ENCODE results near the gene JOSD2.

Gene JOSD2

DNA sequence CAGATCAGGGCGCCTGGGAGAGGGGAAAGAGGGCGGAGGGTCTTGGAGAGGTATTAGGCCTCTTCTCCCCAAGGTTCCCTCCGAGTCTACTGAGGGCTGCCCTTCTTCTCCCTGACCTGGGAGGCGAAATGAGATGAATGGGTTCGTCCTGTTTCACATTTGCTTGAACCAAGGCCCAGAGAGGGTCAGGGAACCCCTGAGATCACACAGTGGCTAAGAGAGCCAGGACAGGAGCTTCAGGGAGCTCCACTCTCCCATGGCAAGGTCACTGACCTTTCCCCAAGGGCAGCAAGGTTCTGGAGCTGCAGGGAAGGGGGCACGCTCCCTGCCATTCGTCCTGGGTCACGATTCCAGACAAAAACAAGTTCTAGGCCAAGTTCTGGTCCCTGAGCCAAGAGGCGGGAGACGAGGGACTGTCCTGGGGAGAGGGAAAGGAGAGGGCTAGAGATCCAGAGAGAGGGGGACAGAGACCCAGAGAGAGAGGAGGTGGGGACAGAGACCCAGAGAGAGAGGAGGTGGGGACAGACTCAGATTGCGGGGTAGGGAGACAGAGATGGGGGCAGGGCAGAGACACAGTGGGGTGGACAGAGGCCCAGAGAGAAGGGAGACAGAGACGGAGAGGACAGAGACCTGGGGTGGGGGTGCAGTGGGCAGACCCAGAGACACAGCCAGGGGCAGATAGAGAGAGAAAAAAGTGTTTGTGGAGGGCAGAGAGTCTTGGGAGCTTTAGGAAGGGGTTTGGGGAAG is 2.2 kb upstream of the JOSD2 start:
- DNase-seq, result no peak

DNA sequence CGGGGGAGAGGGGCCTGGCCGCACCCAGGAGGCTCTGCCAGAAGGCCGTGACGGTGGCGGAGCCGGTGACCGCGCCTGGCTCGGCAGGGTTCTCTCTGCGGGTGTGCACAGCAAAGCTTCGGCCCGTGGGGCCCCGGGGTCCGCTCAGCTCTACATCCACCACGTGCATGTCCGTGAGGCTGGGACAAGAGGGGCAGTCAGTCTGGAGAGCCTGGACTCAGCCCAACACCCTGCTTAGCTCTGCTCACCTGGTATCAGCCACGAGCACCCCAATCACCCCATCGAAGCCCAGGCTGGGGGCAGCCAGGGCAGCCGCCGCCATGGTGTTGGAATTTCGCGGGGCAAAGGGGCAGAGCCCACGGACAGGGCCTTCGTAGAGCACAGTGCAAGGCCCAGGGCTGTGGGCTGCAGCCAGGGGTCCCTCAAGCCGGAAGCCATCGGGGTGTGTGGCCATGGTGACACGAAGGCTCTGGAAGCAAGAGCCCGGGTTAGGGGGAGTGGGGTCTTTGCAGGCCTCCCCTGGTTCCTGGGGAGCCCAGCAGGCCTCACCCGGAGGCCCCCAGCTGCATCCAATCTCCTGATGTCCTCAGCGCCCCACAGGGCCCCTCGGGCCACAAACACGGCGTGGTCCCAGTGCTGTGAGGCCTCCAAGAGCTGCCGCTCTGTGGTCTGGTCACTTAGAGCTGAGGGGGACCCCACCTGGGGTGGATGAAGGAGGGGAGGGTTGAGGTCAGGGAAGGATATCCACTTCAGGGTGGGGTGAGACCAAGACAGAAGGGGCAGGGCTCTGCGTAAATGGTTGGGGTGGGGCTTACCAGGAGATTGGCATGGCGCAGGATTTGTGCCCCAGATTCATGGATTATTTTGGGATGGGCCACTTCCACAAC is 1.4 kb upstream of the JOSD2 start:
- DNase-seq, result no peak

DNA sequence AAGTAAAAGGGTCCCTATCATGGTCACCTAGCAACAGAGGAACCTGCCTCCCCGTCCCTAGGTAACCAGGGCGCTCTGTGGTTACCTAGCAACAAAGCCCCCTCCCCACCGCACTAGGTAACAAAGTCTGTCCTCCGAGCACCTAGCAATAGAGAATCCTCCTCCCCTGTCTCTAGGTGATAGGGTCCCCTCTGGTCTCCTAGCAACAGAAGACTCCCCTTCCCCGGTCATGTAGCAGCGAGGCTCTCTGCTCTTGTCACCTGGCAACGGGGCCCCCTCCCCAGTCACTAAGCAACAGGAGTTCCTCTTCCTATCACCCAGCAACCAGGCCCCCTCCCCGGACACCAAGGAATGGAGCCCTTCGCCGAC is 307 bp downstream of the JOSD2 start:
- DNase-seq, result no peak

GRCh38 chr19:50510121-50510670 is 795 bp downstream of the JOSD2 start:
- DNase-seq, result no peak

DNA sequence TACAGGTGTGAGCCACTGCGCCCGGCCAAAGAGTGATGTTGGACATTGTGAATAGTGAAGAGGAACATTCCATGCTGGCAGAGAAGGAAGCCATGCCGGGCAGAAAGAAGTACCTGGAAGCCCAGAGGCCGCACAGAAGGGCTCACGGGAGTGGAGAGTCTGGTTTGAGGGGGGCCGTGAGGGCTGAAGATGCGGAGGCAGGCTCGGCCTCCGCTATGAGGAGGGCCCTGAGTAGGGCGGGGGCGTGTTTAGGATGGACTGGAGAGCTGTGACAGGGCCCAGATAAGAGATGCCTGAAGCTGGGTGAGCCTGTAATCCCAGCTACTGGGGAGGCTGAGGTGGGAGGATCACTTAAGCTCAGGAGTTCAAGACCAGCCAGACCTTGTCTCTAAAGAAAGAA is 1.6 kb downstream of the JOSD2 start:
- no peak for DNase-seq

GRCh38 chr19:50508843-50509190 is 2.2 kb downstream of the JOSD2 start:
- DNase-seq, result no peak

DNA sequence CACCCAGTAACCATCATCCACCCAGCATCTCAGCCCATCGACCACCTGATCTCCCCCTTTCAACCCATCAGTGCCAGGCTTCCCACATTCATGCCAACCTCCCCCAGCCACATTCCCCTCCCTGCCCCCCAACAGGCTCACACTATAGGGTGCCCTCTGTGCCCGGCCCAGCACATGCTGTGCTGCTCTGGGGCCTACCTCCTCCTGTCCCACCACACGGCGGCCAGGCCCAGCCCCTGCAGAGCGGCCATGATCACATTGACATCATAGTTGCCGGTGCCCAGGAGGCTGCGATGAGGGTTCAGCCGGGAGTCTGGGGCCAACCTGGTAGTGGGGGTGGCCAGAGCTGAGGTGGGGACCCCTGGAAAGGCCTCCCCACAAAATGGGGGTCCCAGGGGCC is 3.6 kb downstream of the JOSD2 start:
- no peak for DNase-seq

- no peak for DNase-seq
Measured at GRCh38 chr19:50506700-50507099, 4.3 kb downstream of the JOSD2 start.

DNA sequence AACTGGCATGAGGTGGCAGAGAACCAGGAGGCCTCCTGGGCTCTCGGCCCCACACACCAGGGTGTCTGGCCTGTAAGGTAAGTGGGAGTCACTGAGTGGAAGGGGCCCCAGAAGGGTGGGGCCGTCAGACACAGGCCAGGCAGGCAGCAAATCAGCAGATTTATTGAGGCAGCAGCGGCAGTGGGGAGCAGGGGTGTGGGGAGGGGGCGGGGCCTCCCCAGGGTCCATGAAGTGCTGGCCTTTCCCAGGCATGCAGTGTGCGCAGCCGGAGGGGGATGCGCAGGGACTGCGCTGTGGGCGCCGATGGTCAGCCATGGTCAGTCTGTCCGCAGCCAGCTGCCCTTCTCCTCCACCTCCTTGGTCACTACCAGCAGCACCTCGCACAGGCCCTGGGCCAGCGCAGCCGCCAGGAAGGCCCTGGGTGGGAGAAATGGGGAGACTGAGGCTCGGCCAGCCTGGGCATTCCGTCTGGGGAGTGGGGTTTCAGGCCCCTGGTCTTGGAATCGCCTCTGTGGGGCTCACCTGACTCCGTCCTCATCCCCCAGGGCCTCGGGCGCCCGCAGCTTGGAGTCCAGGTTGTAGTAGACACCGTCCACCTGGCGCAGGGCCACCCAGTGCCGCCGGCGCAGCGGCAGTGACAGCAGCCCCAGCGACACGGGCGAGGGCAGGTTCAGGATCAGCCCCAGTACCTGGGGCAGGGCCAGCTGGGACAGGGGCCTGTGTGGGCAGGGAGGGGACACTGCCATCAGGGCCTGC is 5.0 kb downstream of the JOSD2 start:
- no peak for DNase-seq

- no peak for DNase-seq
Measured at GRCh38 chr19:50501568-50502475, 9.2 kb downstream of the JOSD2 start.

DNA sequence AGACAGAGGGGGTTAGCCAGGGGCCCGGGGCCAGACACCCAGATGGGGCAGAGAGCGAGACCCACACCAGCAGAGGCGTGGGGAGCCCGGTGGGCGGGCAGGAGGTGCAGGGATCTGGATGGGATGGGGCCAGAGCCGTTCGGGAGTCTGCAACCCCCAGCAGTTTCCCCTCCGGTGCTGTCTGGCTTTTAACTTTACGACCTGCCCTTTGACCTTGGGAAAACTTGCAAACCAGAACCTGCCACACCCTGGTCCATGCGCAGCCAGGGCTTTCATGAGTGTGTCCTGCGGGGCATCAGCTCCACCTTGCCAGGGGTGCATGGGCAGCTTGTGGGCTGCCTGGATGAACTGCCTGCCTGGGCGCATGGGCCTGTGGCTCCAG is 9.8 kb downstream of the JOSD2 start:
- no peak for DNase-seq

- DNase-seq, result no peak
Measured at GRCh38 chr19:50500753-50501151, 10.2 kb downstream of the JOSD2 start.

DNA sequence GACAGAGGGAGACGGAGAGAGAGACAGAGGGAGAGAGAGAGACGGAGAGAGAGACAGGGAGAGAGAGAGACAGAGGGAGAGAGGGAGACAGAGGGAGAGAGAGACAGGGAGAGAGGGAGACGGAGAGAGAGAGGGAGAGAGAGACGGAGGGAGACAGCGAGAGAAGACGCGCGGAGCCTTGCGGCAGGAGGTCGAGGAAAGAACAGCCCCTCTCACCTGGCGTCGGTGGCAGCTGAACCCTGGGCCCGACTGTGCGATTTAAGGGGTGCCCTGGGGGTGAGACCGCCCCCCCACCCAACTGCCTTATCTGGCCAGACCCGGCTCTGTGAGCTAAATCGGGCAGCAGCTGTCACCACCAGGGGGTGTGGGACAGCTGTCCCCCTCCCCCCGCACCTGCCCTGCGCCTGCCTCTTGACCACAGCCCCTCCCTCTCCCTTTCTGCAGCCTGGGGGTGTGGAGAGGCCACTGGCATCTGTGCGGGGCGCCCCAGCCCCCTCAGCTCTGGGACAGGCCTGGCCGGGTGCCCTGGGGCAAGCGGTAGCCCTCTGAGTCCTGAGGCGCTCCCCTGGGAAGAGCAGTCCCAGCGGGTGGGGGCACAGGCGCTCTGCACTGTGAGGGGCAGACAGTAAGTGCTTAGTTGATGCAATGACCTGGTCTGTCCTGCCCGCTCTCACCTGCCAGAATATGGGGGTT is 10.8 kb downstream of the JOSD2 start:
- DNase-seq, result no peak

GRCh38 chr19:50498219-50499056 is 12.6 kb downstream of the JOSD2 start:
- no peak for DNase-seq

GRCh38 chr19:50497022-50497405 is 14.0 kb downstream of the JOSD2 start:
- DNase-seq, result no peak

- no peak for DNase-seq
Measured at GRCh38 chr19:50496189-50497021, 14.6 kb downstream of the JOSD2 start.

DNA sequence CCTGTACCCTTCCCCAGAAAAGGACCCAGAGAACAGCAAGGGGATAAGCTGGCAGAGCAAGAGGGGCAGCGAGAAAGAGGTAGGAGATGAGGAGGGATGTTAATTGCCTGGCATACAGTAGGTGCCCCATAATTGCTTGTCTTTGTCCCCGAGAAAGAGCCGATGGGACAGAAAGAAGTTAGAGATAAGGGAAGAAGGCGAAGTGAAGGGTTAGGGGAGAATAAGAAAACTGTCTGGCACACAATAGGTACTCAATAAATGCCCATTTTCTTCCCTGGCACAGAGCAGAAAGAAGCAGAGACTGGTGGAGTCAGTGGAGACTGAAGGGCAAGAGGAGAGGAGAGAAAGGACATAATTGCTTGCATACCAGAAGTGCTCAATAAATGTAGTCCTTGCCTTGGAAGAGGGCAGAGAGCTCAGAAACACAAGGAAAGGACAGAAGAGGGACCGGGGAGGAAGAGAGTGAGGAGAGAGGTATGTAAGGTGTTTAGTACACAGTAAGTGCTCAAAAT is 15.9 kb downstream of the JOSD2 start:
- DNase-seq, result no peak

GRCh38 chr19:50494186-50495019 is 16.6 kb downstream of the JOSD2 start:
- DNase-seq, result no peak

DNA sequence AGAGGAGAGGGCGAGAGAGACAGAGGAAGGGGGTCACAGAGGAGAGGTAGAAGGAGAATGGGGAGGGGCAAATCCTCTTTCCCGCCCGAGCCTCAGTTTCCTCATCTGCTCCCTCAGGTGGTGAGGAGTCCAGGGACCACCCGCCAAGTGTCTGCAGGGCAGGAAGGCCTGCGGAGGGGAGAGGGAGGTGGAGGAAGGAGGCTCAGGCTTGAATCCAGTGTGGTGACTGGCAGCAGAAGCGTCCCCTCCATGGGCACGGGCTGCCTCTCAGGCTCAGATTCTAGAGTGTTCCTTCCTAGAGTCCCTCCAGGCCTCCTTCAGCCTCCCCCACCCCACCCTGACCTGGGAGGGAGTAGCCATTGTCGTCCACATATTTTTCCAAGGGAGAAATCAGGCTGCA is 17.8 kb downstream of the JOSD2 start:
- DNase-seq, result no peak

Measured in activated CD8-positive, alpha-beta memory T cell treated with anti-CD3 and anti-CD28 coated beads, Interleukin-2, amount 50 U/mL, for 48 hours (primary cell).